Mononuclear cell (primary cell): ENCODE results near the gene NKX6-2. TPM values are rescaled to one million over a fixed set of nuclear protein-coding genes. Genes with fewer than 3 reads are reported as not detected.
"Not testable (repeated sequence)": the region's sequence is repeated elsewhere in the genome, so short reads cannot be mapped to it uniquely, and the experiment has no call there.

Experiments used
- H3K27me3 ChIP-seq: 2 replicates; pipeline ENCODE4 v1.6.0; 2011; ENCODE audit warnings: low read length, control low read depth; ENCODE audit not compliant: insufficient read depth
- H3K4me1 ChIP-seq: 2 replicates; pipeline ENCODE4 v1.5.1; 2011; ENCODE audit warnings: mild to moderate bottlenecking, low read length, control low read depth; ENCODE audit not compliant: insufficient read depth
- H3K4me3 ChIP-seq: 2 replicates; pipeline ENCODE4 v1.5.1; 2011; ENCODE audit warnings: mild to moderate bottlenecking, low read length, moderate library complexity
- H3K9me3 ChIP-seq: 2 replicates; pipeline ENCODE4 v1.5.1; 2011; ENCODE audit warnings: low read depth, mild to moderate bottlenecking, control low read depth, low read length
- total RNA-seq: library from RNA; depleted of rRNA; stranded (reverse); fragments of >200 nt; gene quantifications from one replicate; pipeline ENCODE4 v1.2.3, GENCODE V29; 2012

NKX6-2 gene
- total RNA-seq, result not detected

DNA sequence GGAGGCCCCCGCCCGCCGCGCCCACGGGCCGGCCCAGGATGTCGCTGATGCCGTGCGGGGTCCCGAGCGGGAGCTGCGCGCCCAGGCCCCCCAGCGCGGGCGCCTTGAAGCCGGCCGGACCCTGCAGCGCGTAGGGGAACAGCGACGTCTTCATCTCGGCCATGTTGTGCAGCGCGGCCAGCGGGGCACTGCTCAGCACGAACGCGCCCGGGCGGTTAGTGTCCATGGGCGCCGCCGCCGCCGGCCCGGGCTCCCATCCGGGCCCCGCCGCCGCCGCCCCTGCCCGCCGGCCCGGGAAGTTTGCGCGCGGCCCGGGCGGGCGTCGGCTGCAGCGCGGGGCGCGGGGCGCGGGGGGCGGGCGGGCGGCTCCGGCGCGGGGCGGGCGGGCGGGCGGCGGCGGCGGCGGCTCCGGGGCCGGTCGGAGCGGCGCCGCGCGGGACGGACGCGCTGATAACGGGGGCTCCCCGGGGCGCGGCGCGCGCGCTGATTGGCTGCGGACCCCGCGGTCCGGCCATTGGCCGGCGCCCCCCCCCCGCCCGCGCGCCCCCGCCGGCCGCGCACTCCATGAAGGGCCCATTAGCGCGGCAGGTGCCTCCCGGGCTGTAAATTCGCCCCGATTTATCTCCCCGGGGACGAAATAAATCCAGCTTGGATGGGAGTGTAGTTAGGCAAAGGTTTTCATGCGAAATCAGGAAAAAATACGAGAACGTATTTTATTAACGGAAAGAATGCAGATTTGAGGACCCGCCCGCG, at the start of gene NKX6-2:
Gene NKX6-2, minus strand, starts transcription at position 425 of the 753 bp plus-strand sequence. Its CDS starts 199 bp downstream, at position 226.
- Histone ChIP-seq H3K4me3 (no peak within 1 kb of the TSS), H3K27me3 (peaks cover 23% of the 10 kb centered on the region), H3K4me1 (no peaks in the 10 kb centered on the region), H3K9me3 (no peaks in the 10 kb centered on the region)

DNA sequence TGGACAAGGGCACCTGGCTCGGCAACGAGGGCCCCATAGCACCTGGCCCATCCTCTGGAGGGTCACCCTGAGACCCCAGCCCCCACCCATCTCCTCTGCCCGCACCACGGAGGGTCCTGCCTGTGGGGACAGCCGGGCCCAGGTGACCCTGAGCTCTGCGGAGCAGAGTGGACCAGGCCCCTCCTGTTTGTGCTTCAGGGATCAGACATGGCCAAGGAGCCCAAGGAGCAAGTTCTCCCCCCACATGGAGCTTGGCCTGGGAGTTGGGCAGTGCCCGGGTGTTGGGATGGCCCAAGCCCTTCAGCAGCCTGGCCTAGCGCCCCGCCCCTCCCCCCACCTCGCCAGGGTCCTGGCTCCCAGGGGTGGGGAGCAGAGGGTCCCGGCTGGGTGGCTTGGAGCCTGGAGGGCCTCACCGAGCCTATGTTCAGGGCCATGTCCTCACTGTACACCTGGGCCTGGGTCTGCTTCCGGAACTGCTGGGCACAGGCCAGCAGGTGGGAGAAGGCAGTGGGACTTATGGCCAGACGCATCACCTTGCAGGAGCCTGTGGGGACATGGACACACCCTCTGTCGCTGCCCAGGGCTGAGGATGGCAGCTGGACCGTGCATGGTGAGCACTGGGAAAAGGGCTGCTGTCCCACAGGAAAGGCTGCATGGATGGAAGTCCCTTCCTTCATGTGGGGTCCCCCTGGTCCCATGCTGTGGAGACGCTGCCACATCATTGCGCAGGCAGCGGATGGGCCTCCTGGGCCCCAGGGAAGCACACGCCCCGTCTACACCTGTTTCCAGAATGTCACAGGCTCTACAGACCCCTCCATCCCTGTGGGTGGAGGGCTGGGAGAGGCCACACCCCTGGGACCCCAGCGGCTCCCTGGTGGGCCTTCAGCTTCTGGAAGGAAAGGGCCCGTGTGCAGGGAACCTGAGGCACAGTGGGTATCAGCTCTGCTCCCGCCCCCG, 49.2 kb upstream of the NKX6-2 start:
- H3K4me3 ChIP-seq, result no peak overlapping the region
- H3K27me3 ChIP-seq, result no peaks in the 10 kb centered on the region
- H3K4me1 ChIP-seq, result no peaks in the 10 kb centered on the region
- H3K9me3 ChIP-seq, result no peaks in the 10 kb centered on the region

DNA sequence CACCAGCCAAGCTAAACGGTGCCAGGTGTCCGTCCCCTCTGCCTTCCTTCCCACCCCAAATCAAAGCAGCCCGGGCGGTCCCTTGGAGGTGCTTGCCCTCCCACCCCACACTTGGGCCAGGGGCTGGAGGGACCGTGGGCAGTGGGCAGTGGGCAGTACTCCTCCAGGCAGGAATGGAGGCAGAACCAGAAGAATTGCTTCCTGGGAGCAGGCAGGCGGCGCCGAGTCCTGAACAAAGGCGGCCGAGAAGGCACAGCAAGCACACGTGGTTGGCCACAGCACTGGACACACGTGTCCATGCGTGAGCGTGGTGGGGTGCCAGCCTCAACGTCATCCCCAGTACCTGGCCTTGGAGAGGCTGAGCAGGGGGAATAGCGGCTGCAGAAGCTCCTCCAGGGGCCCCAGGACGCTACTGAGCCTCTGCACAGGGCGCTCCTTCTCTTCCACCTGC, 48.4 kb upstream of the NKX6-2 start:
- no peak overlapping the region for H3K4me3 ChIP-seq
- no peaks in the 10 kb centered on the region for H3K4me1 ChIP-seq
- H3K27me3 ChIP-seq, result no peaks in the 10 kb centered on the region

DNA sequence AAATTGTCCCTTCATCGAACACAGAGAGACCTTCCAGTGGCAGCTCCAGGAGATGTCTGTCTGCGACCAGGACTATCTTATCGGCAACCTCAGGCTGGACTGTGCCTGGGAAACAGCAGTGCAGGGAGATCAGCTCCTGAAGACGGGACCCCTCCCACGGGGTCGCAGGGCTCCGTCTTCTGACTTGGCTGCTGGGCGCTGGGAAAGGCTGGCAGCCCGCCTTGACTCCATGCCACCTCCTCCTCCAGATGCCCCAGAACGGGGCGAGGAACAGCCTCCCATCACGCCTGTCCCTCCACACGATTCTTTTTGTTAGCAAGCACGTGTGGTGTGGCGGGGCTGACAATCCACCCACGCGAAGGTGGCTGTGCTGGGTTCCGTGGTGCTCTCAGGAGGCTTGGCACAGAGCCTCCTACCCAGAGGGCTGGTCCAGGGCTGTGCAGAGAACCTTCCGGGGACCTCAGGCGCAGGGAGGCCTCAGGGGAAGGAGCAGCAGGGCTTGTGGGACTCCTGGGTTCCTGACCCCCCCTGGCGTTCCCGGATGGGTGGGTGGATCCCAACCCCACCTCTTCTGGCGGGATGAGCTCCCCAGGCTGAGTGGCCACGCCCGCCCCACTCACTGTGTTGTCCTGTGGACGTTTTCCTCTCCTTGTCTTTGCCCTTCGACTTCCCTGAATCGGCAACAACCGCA, 47.6 kb upstream of the NKX6-2 start:
- H3K4me1 ChIP-seq, result no peaks in the 10 kb centered on the region
- H3K9me3 ChIP-seq, result no peaks in the 10 kb centered on the region
- no peak overlapping the region for H3K4me3 ChIP-seq
- no peaks in the 10 kb centered on the region for H3K27me3 ChIP-seq

More for the DNA sequence above, 48.4 kb upstream of the NKX6-2 start:
- H3K9me3 ChIP-seq, result no peaks in the 10 kb centered on the region

DNA sequence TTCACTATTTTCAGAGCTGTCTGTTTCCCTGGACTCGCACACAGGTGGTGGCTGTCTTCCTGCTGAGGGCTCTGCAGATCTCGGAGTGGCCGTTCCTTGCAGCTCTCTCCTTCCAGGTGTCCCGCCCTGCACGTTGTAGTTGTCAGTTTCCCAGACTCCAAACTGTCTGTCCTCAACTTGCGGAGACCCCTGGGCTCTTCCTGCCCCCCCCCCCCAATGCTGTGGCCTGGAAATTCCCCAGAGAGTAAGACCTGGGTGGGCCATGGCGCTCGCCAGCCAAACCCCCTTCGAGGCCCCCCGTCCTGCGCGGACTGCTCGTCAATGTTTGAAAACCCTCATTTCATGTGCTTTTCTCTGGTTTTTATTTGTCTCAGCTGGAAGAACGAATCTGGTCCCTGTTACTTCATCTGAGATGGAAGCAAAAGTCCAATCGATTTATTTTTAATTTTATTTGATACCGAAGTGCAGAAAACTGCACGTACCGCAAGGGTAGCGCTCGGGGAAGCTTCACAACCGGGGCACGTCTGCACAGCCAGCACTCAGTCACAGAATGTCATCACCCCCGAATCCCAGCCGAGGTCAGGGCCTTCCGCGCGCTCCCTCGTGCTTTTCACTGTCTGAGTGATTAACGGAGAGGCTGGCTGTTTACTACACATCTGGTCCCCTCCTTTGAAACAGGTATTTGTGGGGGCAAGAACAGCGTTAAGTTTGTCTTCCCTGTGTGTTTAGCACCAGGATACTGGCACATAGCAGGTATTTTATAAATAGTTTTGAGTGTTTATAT, 46.4 kb upstream of the NKX6-2 start:
- Histone ChIP-seq H3K4me1 (no peaks in the 10 kb centered on the region), H3K4me3 (no peak overlapping the region), H3K27me3 (no peaks in the 10 kb centered on the region), H3K9me3 (no peaks in the 10 kb centered on the region)

DNA sequence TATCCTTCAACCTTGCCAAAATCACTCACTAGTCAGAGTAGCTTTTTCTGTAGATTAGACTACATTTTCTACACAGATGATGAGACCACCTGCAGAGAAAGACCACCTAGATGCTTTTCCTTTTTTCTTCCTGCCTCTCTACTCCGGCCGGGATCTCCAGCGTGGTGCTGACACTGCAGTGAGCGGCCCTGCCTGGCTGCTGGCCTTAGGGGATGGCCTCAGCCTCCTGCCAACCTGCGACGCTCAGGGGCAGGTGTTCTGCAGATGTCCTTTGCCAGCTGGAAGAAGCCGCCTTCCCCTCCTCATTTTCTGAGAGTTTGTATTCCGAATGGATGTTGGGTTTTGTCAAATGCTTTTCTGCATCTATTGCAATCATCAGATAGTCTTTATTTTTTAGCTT, 43.5 kb upstream of the NKX6-2 start:
- Histone ChIP-seq H3K9me3 (no peaks in the 10 kb centered on the region), H3K4me3 (no peak overlapping the region), H3K27me3 (no peaks in the 10 kb centered on the region), H3K4me1 (no peaks in the 10 kb centered on the region)

DNA sequence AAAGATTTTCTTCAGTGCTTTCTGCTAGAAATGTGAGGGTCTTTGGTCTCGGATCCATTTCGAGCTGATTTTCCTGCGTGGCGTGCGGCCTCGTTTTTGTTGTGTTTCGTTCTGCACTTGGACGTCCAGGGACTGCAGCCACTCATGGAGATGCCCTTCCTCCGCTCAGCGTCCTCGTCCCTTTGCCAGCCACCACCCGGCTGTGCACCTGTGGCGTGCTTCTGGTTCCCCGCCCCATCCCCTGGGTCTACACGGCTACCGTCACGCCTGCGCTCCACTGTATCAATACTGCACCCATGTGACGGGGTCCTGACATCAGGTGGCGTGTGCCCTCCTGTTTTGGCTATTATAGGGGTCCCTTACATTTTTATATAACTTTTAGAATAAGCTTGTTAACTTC, 42.7 kb upstream of the NKX6-2 start:
- Histone ChIP-seq H3K9me3 (no peaks in the 10 kb centered on the region), H3K4me3 (no peak overlapping the region), H3K27me3 (no peaks in the 10 kb centered on the region), H3K4me1 (no peaks in the 10 kb centered on the region)

DNA sequence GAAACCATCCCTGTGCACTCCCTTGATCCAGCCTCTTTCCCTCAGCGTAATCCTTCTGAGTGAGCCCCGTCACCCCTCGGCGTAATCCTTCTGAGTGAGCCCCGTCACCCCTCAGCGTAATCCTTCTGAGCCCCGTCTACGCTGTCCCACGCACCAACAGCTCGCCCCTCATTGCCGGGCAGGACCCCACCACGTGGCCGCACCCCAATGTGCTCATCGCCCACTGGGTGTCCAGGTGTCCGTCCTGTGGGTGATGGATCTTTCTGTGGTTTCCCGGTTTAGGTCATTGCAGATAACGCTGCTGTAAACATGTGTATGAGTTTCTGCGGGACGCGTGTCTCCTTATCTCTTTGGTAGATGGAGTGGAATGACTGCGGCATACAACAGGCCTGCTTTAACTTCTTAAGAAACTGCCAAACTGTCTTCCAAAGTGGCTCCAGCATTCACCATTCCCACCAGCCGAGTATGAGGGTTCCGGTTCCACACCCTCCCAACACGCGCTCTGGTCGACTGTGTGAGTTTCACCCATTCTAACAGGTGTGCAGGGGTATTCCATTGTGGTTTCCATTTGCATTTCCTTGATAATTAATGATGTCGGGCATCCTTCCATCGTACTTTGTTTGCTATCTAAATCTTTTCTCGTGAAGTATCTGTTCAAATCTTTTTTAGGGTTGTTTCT, 42.1 kb upstream of the NKX6-2 start:
- H3K4me3 ChIP-seq, result no peak overlapping the region
- no peaks in the 10 kb centered on the region for H3K9me3 ChIP-seq
- no peaks in the 10 kb centered on the region for H3K27me3 ChIP-seq
- no peaks in the 10 kb centered on the region for H3K4me1 ChIP-seq

DNA sequence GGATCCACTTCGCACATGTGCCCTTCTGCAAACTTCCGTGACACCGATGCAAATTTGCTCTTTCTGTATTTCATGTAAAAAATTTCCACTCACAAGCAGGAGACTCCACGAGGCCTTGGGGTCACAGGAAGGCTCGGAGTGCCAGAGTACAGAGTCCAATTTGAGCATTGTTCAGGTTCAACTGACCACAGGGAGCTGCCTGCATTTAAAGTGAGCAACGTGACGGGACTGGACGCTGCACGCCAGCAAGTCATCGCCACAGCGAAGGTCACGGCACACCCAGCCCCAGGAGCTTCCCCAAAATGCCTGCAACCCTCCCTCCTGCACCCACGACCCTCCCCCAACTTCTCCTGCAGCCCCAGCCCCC, 41.5 kb upstream of the NKX6-2 start:
- Histone ChIP-seq H3K27me3 (no peaks in the 10 kb centered on the region), H3K4me3 (no peak overlapping the region), H3K4me1 (no peaks in the 10 kb centered on the region), H3K9me3 (no peaks in the 10 kb centered on the region)

DNA sequence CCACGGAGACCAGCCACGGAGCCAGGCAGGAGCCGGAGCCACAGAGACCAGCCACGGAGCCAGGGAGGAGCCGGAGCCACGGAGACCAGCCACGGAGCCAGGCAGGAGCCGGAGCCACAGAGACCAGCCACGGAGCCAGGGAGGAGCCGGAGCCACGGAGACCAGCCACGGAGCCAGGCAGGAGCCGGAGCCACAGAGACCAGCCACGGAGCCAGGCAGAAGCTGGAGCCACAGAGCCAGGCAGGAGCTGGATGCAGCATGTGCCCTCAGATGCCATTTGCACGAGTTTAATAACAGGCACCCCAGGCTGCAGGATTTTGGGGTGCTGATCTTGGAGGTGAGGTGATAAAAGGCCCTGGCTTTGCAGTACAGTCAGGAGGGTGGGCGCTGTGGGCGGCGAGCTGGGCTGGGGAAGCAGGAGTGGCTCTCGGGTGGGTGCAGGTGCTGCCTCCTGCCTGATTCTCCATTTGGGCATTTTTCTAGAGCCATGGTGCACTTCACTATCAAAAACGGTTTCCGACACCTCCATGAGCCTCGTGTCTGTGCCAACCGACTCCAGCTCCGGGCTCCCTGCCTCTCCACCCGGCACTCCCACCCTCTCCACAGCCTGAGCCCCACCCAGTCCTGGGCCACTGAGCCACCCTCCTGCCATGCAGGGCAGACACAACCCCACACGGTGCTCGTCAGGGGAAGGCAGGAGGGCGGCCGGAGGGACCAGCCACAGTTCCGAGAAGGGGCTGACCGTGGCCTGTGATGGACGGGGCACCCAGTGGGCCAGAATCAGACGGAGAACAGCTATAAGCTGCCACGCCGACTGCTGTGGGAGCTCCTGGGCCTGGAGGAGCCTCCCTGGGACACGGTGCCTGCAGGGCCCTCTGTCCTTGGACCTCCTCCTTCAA, 40.8 kb upstream of the NKX6-2 start:
- Histone ChIP-seq H3K4me3 (no peak overlapping the region), H3K27me3 (no peaks in the 10 kb centered on the region), H3K9me3 (no peaks in the 10 kb centered on the region)

DNA sequence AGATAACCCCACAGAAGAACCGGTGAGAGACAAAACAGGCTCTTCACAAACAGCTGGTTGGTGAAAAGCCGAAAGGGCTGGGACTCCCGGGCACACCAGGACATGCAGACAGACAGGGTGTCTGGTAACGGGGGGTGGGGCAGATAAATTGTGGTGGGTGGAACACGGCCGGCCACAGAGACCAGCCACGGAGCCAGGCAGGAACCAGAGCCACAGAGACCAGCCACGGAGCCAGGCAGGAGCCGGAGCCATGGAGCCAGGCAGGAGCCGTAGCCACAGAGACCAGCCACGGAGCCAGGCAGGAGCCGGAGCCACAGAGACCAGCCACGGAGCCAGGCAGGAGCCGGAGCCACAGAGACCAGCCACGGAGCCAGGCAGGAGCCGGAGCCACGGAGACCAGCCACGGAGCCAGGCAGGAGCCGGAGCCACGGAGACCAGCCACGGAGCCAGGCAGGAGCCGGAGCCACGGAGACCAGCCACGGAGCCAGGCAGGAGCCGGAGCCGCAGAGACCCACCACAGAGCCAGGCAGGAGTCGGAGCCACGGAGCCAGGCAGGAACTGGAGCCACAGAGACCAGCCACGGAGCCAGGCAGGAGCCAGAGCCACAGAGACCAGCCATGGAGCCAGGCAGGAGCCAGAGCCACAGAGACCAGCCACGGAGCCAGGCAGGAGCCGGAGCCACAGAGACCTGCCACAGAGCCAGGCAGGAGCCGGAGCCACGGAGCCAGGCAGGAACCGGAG, 40.0 kb upstream of the NKX6-2 start:
- not testable (repeated sequence) for H3K4me1 ChIP-seq, H3K4me3 ChIP-seq, H3K9me3 ChIP-seq, H3K27me3 ChIP-seq

More for the DNA sequence above, 40.8 kb upstream of the NKX6-2 start:
- H3K4me1 ChIP-seq, result no peaks in the 10 kb centered on the region

DNA sequence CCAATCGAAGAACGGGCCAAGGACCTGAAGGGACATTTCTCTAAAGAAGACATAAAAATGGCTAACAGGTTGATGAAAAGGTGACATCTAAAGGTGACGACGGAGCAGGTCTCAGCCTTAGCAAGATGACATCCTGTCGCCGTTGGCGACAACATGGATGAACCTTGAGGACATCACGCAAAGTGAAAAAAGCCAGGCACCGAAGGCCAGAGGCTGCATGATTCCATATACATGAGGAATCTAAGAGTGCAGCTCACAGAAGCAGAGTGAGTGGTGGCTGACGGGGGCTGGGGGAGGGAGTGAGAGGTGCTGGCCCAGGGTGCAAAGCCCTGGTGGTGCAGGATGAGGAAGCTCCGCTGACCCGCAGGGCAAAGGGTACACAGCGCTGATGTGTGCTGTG, 34.1 kb upstream of the NKX6-2 start:
- no peaks in the 10 kb centered on the region for H3K9me3 ChIP-seq
- no peaks in the 10 kb centered on the region for H3K27me3 ChIP-seq
- H3K4me1 ChIP-seq, result no peaks in the 10 kb centered on the region
- no peak overlapping the region for H3K4me3 ChIP-seq
